Neural cell (in vitro differentiated cells): Measurements from ENCODE around the gene C4orf36. TPM values are rescaled to one million over a fixed set of nuclear protein-coding genes. Genes with fewer than 3 reads are reported as not detected.

Source experiments
- H2AFZ ChIP-seq: fragments of 200-600, 300-800 bp; sonication (generic), shearing (Covaris generic); 2 replicates; pipeline ENCODE4 v1.6.0; 2014; ENCODE audit warnings: low read depth, mild to moderate bottlenecking, antibody characterized with exemption, low read length, moderate library complexity
- H3F3A ChIP-seq: fragments of 200-600 bp; shearing (Covaris generic); 2 replicates; pipeline ENCODE4 v1.6.1; 2016; ENCODE audit warnings: mild to moderate bottlenecking, moderate library complexity, mixed read lengths, antibody characterized with exemption, low read length; ENCODE audit not compliant: insufficient read depth, poor library complexity, severe bottlenecking
- H3K27ac ChIP-seq: fragments of 200-600, 300-800 bp; sonication (generic), shearing (Covaris generic); 2 replicates; pipeline ENCODE4 v1.5.1; 2014; ENCODE audit warnings: mild to moderate bottlenecking, low read length, moderate library complexity
- H3K27me3 ChIP-seq: fragments of 300-800, 200-600 bp; sonication (generic), shearing (Covaris generic); 2 replicates; pipeline ENCODE4 v1.6.0; 2014; ENCODE audit warnings: mild to moderate bottlenecking, low read depth, low read length, moderate library complexity; ENCODE audit not compliant: insufficient read depth
- H3K36me3 ChIP-seq: fragments of 300-800, 200-600 bp; sonication (generic), shearing (Covaris generic); 2 replicates; pipeline ENCODE4 v1.5.1; 2014; ENCODE audit warnings: mild to moderate bottlenecking, antibody characterized with exemption, low read length, moderate library complexity; ENCODE audit not compliant: insufficient read depth
- H3K4me2 ChIP-seq: fragments of 300-800, 200-600 bp; sonication (generic), shearing (Covaris generic); 2 replicates; pipeline ENCODE4 v1.6.0; 2014; ENCODE audit warnings: mild to moderate bottlenecking, low read length
- H3K4me3 ChIP-seq: fragments of 300-800, 200-600 bp; sonication (generic), shearing (Covaris generic); 2 replicates; pipeline ENCODE4 v1.5.1; 2014; ENCODE audit warnings: mild to moderate bottlenecking, low read length, moderate library complexity
- H3K79me2 ChIP-seq: fragments of 200-600 bp; shearing (Covaris generic); replicated peaks from 2 replicates; pipeline ENCODE4 v1.6.0; 2014; ENCODE audit warnings: mild to moderate bottlenecking, low read length, moderate library complexity; ENCODE audit not compliant: insufficient read depth
- H3K9ac ChIP-seq: fragments of 300-800, 200-600 bp; sonication (generic), shearing (Covaris generic); 2 replicates; pipeline ENCODE4 v1.6.1; 2016; ENCODE audit warnings: mild to moderate bottlenecking, low read length, mixed read lengths
- H3K9me2 ChIP-seq: fragments of 200-600 bp; shearing (Covaris generic); 2 replicates; pipeline ENCODE4 v1.6.1; 2016; ENCODE audit warnings: mild to moderate bottlenecking, low read length, mixed read lengths; ENCODE audit not compliant: insufficient read depth
- H3K9me3 ChIP-seq: fragments of 200-600, 300-800 bp; sonication (generic), shearing (Covaris generic); 2 replicates; pipeline ENCODE4 v1.6.1; 2016; ENCODE audit warnings: mild to moderate bottlenecking, mixed run types, low read length, moderate library complexity, mixed read lengths
- H4K20me1 ChIP-seq: fragments of 200-600 bp; shearing (Covaris generic); 2 replicates; pipeline ENCODE4 v1.6.1; 2016; ENCODE audit warnings: mild to moderate bottlenecking, mixed run types; ENCODE audit not compliant: insufficient read depth
- CTCF ChIP-seq: fragments of 450-650 bp; IDR thresholded peaks from 2 replicates; pipeline ENCODE4 v1.5.1; 2014; ENCODE audit warnings: antibody characterized with exemption, mild to moderate bottlenecking, moderate library complexity; ENCODE audit not compliant: poor library complexity, severe bottlenecking
- EP300 ChIP-seq: fragments of 450-650 bp; conservative IDR thresholded peaks from 2 replicates; pipeline ENCODE4 v1.6.1; 2014; ENCODE audit warnings: antibody characterized with exemption, mild to moderate bottlenecking, moderate library complexity; ENCODE audit not compliant: poor library complexity, severe bottlenecking
- EZH2 ChIP-seq: fragments of 200-600, 300-800 bp; shearing (Covaris generic), sonication (generic); IDR thresholded peaks from 2 replicates; pipeline ENCODE4 v1.6.1; 2014; ENCODE audit warnings: antibody characterized with exemption, low read length, borderline replicate concordance, mild to moderate bottlenecking; ENCODE audit not compliant: insufficient read depth, poor library complexity, severe bottlenecking
- MXI1 ChIP-seq: fragments of 450-650 bp; conservative IDR thresholded peaks from 2 replicates; pipeline ENCODE4 v1.6.1; 2014; ENCODE audit warnings: antibody characterized with exemption, mild to moderate bottlenecking; ENCODE audit not compliant: poor library complexity, severe bottlenecking
- POLR2AphosphoS5 ChIP-seq: IDR thresholded peaks from 2 replicates; pipeline ENCODE4 v1.6.1; 2012
- RAD21 ChIP-seq: fragments of 450-650 bp; conservative IDR thresholded peaks from 2 replicates; pipeline ENCODE4 v1.6.1; 2014; ENCODE audit warnings: antibody characterized with exemption, mild to moderate bottlenecking, moderate library complexity
- REST ChIP-seq: IDR thresholded peaks from 2 replicates; pipeline ENCODE4 v1.6.1; 2012; ENCODE audit warnings: borderline replicate concordance
- SMC3 ChIP-seq: fragments of 450-650 bp; conservative IDR thresholded peaks from 2 replicates; pipeline ENCODE4 v1.6.1; 2014; ENCODE audit warnings: antibody characterized with exemption, mild to moderate bottlenecking, moderate library complexity; ENCODE audit not compliant: poor library complexity
- TAF1 ChIP-seq: IDR thresholded peaks from 2 replicates; pipeline ENCODE4 v1.6.1; 2012; ENCODE audit warnings: low read depth
- polyA plus RNA-seq: library from polyadenylated mRNA; depleted of rRNA; stranded (reverse); fragments of >200 nt; gene quantifications from 2 replicates; pipeline ENCODE4 v1.2.3, GENCODE V29; 2014

The C4orf36 gene
- polyA plus RNA-seq, 1 donor from 2014 or later: 1.5 TPM

GRCh38 chr4:86927843-86928395 is 35.7 kb upstream of the C4orf36 start:
- Histone ChIP-seq H3K36me3 (no peaks in the 10 kb centered on the region), H2AFZ (no peak overlapping the region), H4K20me1 (no peaks in the 10 kb centered on the region), H3K79me2 (no peaks in the 10 kb centered on the region), H3K9ac (no peak overlapping the region), H3F3A (no peaks in the 10 kb centered on the region), H3K9me3 (no peaks in the 10 kb centered on the region), H3K27me3 (no peaks in the 10 kb centered on the region), H3K4me3 (no peak overlapping the region), H3K9me2 (no peaks in the 10 kb centered on the region), H3K27ac (no peak overlapping the region), H3K4me2 (no peak overlapping the region)
- no peak for TF ChIP-seq POLR2AphosphoS5
- no peak for TF ChIP-seq TAF1
- no peak for TF ChIP-seq EZH2
- no peak for TF ChIP-seq RAD21
- TF ChIP-seq EP300: no peak
- no peak for TF ChIP-seq MXI1
- TF ChIP-seq REST: no peak
- no peak for TF ChIP-seq SMC3
- no peak for TF ChIP-seq CTCF

GRCh38 chr4:86926435-86927086 is 34.3 kb upstream of the C4orf36 start:
- TF ChIP-seq SMC3: no peak
- TF ChIP-seq RAD21: no peak
- TF ChIP-seq TAF1: no peak
- TF ChIP-seq EP300: no peak
- no peak for TF ChIP-seq POLR2AphosphoS5
- no peak for TF ChIP-seq CTCF
- TF ChIP-seq REST: no peak
- TF ChIP-seq EZH2: no peak
- no peak for TF ChIP-seq MXI1
- H4K20me1 ChIP-seq: no peaks in the 10 kb centered on the region
- H3K36me3 ChIP-seq: no peaks in the 10 kb centered on the region
- H3K9ac ChIP-seq: no peak overlapping the region
- no peak overlapping the region for H3K27ac ChIP-seq
- H3F3A ChIP-seq: no peaks in the 10 kb centered on the region
- H2AFZ ChIP-seq: no peak overlapping the region
- no peak overlapping the region for H3K4me3 ChIP-seq
- no peaks in the 10 kb centered on the region for H3K9me2 ChIP-seq
- H3K4me2 ChIP-seq: no peak overlapping the region
- H3K27me3 ChIP-seq: no peaks in the 10 kb centered on the region
- no peaks in the 10 kb centered on the region for H3K79me2 ChIP-seq
- no peaks in the 10 kb centered on the region for H3K9me3 ChIP-seq
